Measurements from ENCODE around the gene CACNA2D1.

DNA sequence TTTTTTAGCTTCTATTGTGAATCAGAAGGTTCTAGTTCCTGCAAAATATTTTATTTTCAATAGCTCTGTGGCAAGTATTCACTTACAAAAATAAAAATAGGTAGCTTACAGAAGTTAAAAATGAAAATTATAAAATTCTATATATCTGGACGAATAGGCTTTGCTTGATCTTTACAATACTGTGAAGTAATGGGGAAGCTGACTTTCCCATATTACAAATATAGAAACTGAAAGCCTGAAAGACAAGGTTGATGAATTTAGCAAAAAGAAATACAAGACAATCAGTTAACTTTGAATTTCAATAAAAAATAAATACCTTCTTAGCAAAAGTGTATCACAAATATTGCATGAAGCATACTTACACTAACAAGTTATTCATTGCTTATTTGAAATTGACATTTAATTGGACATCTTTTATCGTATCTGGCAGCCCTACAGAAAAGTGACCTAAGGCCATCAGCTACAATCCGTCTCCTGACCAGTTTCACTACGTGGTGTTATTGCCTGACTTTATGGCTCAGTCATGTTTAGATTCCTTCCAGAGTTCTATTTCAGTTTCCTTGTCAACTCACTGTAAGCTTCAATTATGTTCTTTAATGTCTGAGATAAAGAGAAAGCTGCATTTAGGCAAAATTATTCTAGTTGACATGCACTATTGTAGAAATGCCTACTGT is 363.2 kb downstream of the CACNA2D1 start:
- TF ChIP-seq, protein P1, sequence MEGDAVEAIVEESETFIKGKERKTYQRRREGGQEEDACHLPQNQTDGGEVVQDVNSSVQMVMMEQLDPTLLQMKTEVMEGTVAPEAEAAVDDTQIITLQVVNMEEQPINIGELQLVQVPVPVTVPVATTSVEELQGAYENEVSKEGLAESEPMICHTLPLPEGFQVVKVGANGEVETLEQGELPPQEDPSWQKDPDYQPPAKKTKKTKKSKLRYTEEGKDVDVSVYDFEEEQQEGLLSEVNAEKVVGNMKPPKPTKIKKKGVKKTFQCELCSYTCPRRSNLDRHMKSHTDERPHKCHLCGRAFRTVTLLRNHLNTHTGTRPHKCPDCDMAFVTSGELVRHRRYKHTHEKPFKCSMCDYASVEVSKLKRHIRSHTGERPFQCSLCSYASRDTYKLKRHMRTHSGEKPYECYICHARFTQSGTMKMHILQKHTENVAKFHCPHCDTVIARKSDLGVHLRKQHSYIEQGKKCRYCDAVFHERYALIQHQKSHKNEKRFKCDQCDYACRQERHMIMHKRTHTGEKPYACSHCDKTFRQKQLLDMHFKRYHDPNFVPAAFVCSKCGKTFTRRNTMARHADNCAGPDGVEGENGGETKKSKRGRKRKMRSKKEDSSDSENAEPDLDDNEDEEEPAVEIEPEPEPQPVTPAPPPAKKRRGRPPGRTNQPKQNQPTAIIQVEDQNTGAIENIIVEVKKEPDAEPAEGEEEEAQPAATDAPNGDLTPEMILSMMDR (IDR thresholded peaks at IDR 0.05), result no peak
- no peak for TF ChIP-seq ZFX (IDR thresholded peaks at IDR 0.05; ENCODE audit: borderline replicate concordance)

Data from 22Rv1 (cell line).